HepG2 (cell line): ENCODE measurements around the gene TMOD2. TPM values are rescaled to one million over a fixed set of nuclear protein-coding genes. Genes with fewer than 3 reads are reported as not detected.

Experiments
- CBX5 ChIP-seq: sonication (generic); formaldehyde crosslinking; IDR thresholded peaks from 2 replicates; pipeline ENCODE4 v1.4.0; 2020; ENCODE audit warnings: missing genetic modification reagents, borderline replicate concordance
- HNF1A ChIP-seq, 2 experiments: sonication (generic) in 1 of 2; formaldehyde crosslinking in 1 of 2; IDR thresholded peaks; 2 replicates each; pipeline versions ENCODE4 v1.4.0 to v1.6.1; 2016 to 2020; ENCODE audit warnings: borderline replicate concordance in 1 of 2, low read depth in 1 of 2, mild to moderate bottlenecking in 1 of 2, missing genetic modification reagents in 1 of 2
- SP2 ChIP-seq: sonication (generic); formaldehyde crosslinking; IDR thresholded peaks from 2 replicates; pipeline ENCODE4 v1.5.1; 2020; ENCODE audit warnings: mild to moderate bottlenecking, missing genetic modification reagents
- THAP9 ChIP-seq: sonication (generic); formaldehyde crosslinking; IDR thresholded peaks from 2 replicates; pipeline ENCODE4; 2020; ENCODE audit warnings: missing genetic modification reagents, mild to moderate bottlenecking, borderline replicate concordance
- ZNF234 ChIP-seq: sonication (generic); formaldehyde crosslinking; conservative IDR thresholded peaks from 2 replicates; pipeline ENCODE4 v1.5.1; 2020; ENCODE audit warnings: mild to moderate bottlenecking, missing genetic modification reagents
- ZNF362 ChIP-seq: sonication (generic); formaldehyde crosslinking; IDR thresholded peaks from 2 replicates; pipeline ENCODE4 v1.4.0; 2020; ENCODE audit warnings: missing genetic modification reagents, mild to moderate bottlenecking, borderline replicate concordance
- polyA plus RNA-seq, 8 experiments: library from polyadenylated mRNA; depleted of rRNA in 3 of 8; stranded (reverse) in 7 of 8; unstranded in 1 of 8; fragments of >200 nt; fragmentation: Illumina TruSeq in 4 of 8; extraction: Trizol in 4 of 8; gene quantifications; 2 replicates each; pipeline versions ENCODE4 v1.2.1 to v1.2.3, GENCODE V29; 2011 to 2016; ENCODE audit warnings: low read depth in 4 of 8, missing spikeins in 1 of 8, mixed read lengths in 1 of 8; ENCODE audit not compliant: insufficient read depth in 1 of 8
- total RNA-seq, 5 experiments: library from RNA; depleted of rRNA; stranded (reverse); fragments of >200 nt; fragmentation: Illumina TruSeq; extraction: Trizol; gene quantifications; 2 replicates each; pipeline ENCODE4 v1.2.3, GENCODE V29; 2016; ENCODE audit warnings: low read depth in 1 of 5
- TF ChIP-seq, protein P1 (sequence below): IDR thresholded peaks from 2 replicates; pipeline ENCODE4 v1.6.1; 2018; ENCODE audit warnings: missing genetic modification reagents

Gene TMOD2
- total and polyA plus RNA-seq, 2 of the 13 experiments (the other 11 are each of a cell fraction or from before 2014, with no cell fraction given): 0.01 to 0.02 TPM

DNA sequence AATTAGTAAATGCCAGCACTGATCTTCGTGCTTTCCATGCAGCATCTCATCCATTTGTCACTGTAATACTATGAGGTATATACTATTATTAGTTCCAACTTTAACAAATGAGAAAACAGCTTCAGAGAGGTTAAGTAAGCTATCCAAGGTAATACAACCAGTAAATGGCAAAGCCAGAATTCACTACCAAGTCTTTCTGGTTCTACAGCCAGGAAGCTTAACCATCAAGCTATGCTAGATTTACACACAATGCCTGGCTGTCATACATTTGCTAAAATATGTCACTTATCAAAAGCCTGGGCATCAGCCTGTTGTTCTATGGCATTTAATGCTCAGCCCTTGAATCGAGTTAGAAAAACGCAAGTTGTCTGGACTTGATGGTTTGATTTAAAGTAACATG lies 32.6 kb downstream of the TMOD2 start (continued):
- no peak for TF ChIP-seq HNF1A (IDR thresholded peaks at IDR 0.05; ENCODE audit: low read depth)
- TF ChIP-seq HNF1A (CRISPR knock-in tag; IDR thresholded peaks at IDR 0.05; ENCODE audit: borderline replicate concordance): no peak
- TF ChIP-seq ZNF362 (CRISPR knock-in tag): no peak
- TF ChIP-seq, protein P1, sequence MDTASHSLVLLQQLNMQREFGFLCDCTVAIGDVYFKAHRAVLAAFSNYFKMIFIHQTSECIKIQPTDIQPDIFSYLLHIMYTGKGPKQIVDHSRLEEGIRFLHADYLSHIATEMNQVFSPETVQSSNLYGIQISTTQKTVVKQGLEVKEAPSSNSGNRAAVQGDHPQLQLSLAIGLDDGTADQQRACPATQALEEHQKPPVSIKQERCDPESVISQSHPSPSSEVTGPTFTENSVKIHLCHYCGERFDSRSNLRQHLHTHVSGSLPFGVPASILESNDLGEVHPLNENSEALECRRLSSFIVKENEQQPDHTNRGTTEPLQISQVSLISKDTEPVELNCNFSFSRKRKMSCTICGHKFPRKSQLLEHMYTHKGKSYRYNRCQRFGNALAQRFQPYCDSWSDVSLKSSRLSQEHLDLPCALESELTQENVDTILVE (CRISPR knock-in tag): no peak
- no peak for TF ChIP-seq ZNF234 (CRISPR knock-in tag)
- TF ChIP-seq CBX5 (CRISPR knock-in tag): no peak
- TF ChIP-seq SP2: no peak
- no peak for TF ChIP-seq THAP9 (CRISPR knock-in tag)
